SH-SY5Y (cell line): ENCODE measurements around the gene OR52I1.

Experiments used
- GATA2 ChIP-seq: IDR thresholded peaks from 2 replicates; pipeline ENCODE4 v1.6.1; 2011; ENCODE audit warnings: mild to moderate bottlenecking, low read depth, low read length
- GATA3 ChIP-seq: IDR thresholded peaks from 2 replicates; pipeline ENCODE4 v1.6.1; 2011; ENCODE audit warnings: low read depth, mild to moderate bottlenecking, low read length, moderate library complexity

DNA sequence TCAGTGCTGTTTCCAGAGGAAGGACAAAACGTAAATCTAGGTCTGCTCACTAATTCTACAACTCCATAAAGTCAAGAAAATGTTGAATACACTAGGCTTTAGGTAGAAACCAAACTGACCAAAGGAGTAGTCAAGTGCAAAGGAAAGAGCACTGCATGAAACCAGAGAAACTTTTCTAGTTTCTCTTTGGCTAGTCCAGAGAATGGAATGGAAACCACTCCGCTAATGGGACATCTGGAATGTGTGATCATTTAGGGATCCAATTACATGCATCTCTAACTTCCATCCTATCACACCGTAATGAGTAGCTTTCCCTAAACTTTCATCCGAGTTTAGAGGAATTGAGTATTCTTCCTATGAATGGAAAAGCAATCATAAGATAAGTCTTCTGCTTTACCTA, 46.4 kb upstream of the OR52I1 start:
- no peak for TF ChIP-seq GATA3
- no peak for TF ChIP-seq GATA2
